ENCODE data around the gene CRYBB2.
"Not testable (repeated sequence)": the region's sequence is repeated elsewhere in the genome, so short reads cannot be mapped to it uniquely, and the experiment has no call there.

Gene CRYBB2

GRCh38 chr22:25176799-25177198 lies 42.6 kb upstream of the CRYBB2 start:
- POLR2A ChIA-PET, result no interaction called here
- no peak for DNase-seq (ENCODE audit: extremely low spot score)
- no peak for TF ChIP-seq HDGF (IDR thresholded peaks at IDR 0.05; ENCODE audit: borderline replicate concordance)
- TF ChIP-seq ZNF384 (IDR thresholded peaks at IDR 0.05), result no peak
- no peak for TF ChIP-seq FOXA1 (IDR thresholded peaks at IDR 0.05)
- TF ChIP-seq ELF4 (IDR thresholded peaks at IDR 0.05), result no peak
- TF ChIP-seq CTBP1 (IDR thresholded peaks at IDR 0.05; ENCODE audit: borderline replicate concordance), result no peak
- no peak for TF ChIP-seq FOXM1 (IDR thresholded peaks at IDR 0.05; ENCODE audit: borderline replicate concordance)
- TF ChIP-seq, protein P1, sequence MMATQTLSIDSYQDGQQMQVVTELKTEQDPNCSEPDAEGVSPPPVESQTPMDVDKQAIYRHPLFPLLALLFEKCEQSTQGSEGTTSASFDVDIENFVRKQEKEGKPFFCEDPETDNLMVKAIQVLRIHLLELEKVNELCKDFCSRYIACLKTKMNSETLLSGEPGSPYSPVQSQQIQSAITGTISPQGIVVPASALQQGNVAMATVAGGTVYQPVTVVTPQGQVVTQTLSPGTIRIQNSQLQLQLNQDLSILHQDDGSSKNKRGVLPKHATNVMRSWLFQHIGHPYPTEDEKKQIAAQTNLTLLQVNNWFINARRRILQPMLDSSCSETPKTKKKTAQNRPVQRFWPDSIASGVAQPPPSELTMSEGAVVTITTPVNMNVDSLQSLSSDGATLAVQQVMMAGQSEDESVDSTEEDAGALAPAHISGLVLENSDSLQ (IDR thresholded peaks at IDR 0.05), result no peak
- no peak for TF ChIP-seq NFRKB (IDR thresholded peaks at IDR 0.05)
- TF ChIP-seq LEF1 (IDR thresholded peaks at IDR 0.05; ENCODE audit: borderline replicate concordance), result no peak
- no peak for TF ChIP-seq SP1 (IDR thresholded peaks at IDR 0.05)
- no peak for TF ChIP-seq SUZ12 (IDR thresholded peaks at IDR 0.05)
- TF ChIP-seq ARNT (IDR thresholded peaks at IDR 0.05), result no peak
- TF ChIP-seq FOXK2 (IDR thresholded peaks at IDR 0.05), result no peak
- TF ChIP-seq BHLHE40 (IDR thresholded peaks at IDR 0.05; ENCODE audit: borderline replicate concordance), result no peak
- TF ChIP-seq L3MBTL2 (conservative IDR thresholded peaks at IDR 0.05), result no peak
- CTCF ChIA-PET, result no interaction called here

DNA sequence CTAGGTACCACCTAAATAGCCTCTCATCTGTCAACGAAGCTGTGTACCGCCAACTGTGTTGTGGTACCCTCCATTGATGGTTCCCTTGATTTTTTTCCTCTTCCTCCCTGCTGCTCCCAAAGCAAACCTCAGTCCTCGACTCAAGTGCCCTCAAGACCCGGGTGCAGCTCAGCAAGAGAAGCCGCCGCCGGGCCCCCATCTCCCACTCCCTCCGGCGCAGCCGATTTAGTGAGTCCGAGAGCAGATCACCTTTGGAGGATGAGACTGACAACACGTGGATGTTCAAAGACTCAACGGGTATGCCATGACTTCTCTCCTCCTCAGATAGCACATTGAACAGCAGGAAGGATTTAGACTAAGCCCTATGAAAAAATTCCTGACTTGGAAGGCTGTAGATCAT lies 42.2 kb upstream of the CRYBB2 start:
- ChIA-PET CTCF (no interaction called here), POLR2A (no interaction called here)
- TF ChIP-seq NFRKB (IDR thresholded peaks at IDR 0.05) (no peak), FOXK2 (IDR thresholded peaks at IDR 0.05) (no peak), ZNF384 (IDR thresholded peaks at IDR 0.05) (no peak), BHLHE40 (IDR thresholded peaks at IDR 0.05; ENCODE audit: borderline replicate concordance) (no peak), L3MBTL2 (conservative IDR thresholded peaks at IDR 0.05) (no peak), SP1 (IDR thresholded peaks at IDR 0.05) (no peak), ARNT (IDR thresholded peaks at IDR 0.05) (no peak)
- DNase-seq (ENCODE audit: extremely low spot score), result no peak

GRCh38 chr22:25177895-25178294 lies 41.5 kb upstream of the CRYBB2 start:
- CTCF ChIA-PET, result no interaction called here
- POLR2A ChIA-PET, result no interaction called here
- no peak for DNase-seq (ENCODE audit: extremely low spot score)
- TF ChIP-seq BHLHE40 (IDR thresholded peaks at IDR 0.05; ENCODE audit: borderline replicate concordance) (no peak), SUZ12 (IDR thresholded peaks at IDR 0.05) (no peak), TARDBP (IDR thresholded peaks at IDR 0.05) (no peak), FOXM1 (IDR thresholded peaks at IDR 0.05; ENCODE audit: borderline replicate concordance) (no peak), SP1 (IDR thresholded peaks at IDR 0.05) (no peak), FOXK2 (IDR thresholded peaks at IDR 0.05) (no peak), ZNF384 (IDR thresholded peaks at IDR 0.05) (no peak), CTBP1 (IDR thresholded peaks at IDR 0.05; ENCODE audit: borderline replicate concordance) (no peak), LEF1 (IDR thresholded peaks at IDR 0.05; ENCODE audit: borderline replicate concordance) (no peak), NFRKB (IDR thresholded peaks at IDR 0.05) (no peak), HDGF (IDR thresholded peaks at IDR 0.05; ENCODE audit: borderline replicate concordance) (no peak), L3MBTL2 (conservative IDR thresholded peaks at IDR 0.05) (no peak), FOXA1 (IDR thresholded peaks at IDR 0.05) (no peak), ARNT (IDR thresholded peaks at IDR 0.05) (no peak)
- TF ChIP-seq, protein P1 (IDR thresholded peaks at IDR 0.05), result no peak

- DNase-seq (ENCODE audit: extremely low spot score); POLR2A ChIA-PET; CTCF ChIA-PET: not testable (repeated sequence)
These were observed 41.1 kb upstream of the CRYBB2 start for GRCh38 chr22:25178348-25178747.

DNA sequence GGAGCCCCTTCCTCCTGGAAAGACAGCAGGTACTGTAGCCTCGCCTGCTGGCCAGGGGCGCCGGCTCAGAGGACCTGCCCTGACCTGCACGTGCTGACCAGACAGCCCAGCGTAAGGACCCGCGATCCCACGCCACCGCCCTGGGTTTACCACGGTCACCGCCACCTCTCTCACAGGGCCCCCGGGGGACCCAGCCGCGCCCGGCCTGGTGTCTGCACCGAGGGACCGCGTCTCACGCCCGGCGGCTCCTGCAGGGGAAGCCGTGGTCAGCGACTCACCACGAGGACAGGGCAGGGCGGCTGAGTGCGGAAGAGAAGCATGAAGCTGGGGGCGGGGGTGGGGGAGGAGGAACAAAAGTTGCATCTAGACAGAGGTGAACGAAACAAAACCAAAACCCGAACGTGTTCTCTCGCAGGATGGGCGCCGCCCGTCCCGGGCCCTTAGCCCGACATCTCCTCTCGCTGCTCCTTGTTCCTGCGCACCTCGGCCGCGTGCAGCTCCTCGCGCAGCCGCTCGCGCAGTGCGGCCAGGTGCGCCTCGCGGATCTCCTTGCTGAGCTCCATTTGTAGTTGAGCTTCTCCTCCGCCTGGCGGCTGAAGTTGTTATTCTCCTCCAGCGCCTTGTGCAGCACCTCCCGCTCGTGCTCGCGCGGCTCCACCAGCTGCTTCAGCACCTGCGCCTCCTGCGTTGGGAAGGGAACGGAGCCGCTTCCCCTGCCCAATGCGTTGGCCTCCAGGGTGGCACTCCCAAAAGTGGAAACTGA lies 40.4 kb upstream of the CRYBB2 start:
- DNase-seq (ENCODE audit: extremely low spot score); POLR2A ChIA-PET; CTCF ChIA-PET: not testable (repeated sequence)

DNA sequence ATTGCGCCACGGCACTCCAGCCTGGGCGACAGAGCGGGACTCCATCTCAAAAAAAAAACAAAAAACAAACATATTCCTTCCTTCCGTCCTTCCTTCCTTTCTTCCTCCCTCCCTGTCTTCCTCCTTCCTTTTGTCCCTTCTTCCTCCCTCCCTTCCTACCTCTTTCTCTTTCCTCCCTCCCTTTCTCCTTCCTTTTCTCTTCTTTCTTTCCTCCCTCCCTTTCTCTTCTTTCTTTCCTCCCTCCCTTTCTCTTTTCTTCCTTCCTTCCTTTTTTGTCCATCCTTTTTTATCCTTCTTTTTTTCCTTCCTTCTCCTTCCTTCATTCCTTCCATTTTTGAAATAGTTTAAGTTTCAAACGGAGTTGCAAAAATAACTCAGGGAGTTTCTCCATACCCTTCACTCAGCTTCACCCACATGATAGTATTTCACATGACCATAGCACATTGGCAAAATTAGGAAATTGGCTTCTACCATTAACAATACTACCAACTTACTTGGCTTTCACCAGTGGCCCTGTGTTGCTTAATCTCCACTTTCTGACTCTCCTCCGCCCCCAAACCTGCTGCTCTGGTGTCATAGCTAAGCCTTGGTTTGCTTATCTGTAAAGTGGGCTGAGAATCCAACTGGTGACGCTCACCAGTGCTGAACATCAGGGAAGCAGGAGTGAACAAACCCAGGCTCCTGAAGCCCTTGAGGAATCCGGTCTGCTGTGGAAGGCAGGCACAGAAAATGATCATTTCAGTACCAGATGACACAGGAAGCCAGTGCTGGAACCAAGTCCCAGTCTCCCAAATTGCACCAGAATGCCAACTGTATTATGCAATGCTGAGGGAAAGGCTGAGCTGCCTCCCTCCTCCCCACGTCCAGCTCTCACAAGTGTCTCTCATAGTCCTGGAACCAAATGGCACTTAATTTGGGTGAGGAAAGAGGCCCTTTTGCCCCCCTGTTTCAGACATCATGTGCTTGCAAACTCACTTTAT lies 37.0 kb upstream of the CRYBB2 start:
- ChIA-PET POLR2A (no interaction called here), CTCF (no interaction called here)
- TF ChIP-seq HDGF (IDR thresholded peaks at IDR 0.05; ENCODE audit: borderline replicate concordance) (no peak), SUZ12 (IDR thresholded peaks at IDR 0.05) (no peak), SP1 (IDR thresholded peaks at IDR 0.05) (no peak), ELF4 (IDR thresholded peaks at IDR 0.05) (no peak), ZNF384 (IDR thresholded peaks at IDR 0.05) (no peak), FOXA1 (IDR thresholded peaks at IDR 0.05) (no peak), ARNT (IDR thresholded peaks at IDR 0.05) (no peak), FOXM1 (IDR thresholded peaks at IDR 0.05; ENCODE audit: borderline replicate concordance) (no peak)
- TF ChIP-seq, protein P1 (IDR thresholded peaks at IDR 0.05), result no peak
- no peak for DNase-seq (ENCODE audit: extremely low spot score)

Measured in HEK293T (cell line).